GM18526 (cell line): ENCODE data around the gene SYNPO.
A peak's percentile ranks its signal among the peaks of the same experiment; 100 is the strongest.

Source experiments
- POLR2A ChIP-seq: IDR thresholded peaks from 3 replicates; pipeline ENCODE4 v1.6.1; 2011; ENCODE audit not compliant: insufficient read length; ENCODE audit errors: extremely low read depth

Gene SYNPO

GRCh38 chr5:150700594-150701377, 60.3 kb downstream of the SYNPO start, which contains the start of gene RBM22:
Gene RBM22 (minus strand): TSS chr5:150701062. CDS start chr5:150700985, 77 bp downstream.
- TF ChIP-seq POLR2A, result peak; percentile 85

GRCh38 chr5:150703762-150704161, 63.3 kb downstream of the SYNPO start:
- TF ChIP-seq POLR2A, result no peak

- no peak for TF ChIP-seq POLR2A
These were observed 66.4 kb downstream of the SYNPO start for GRCh38 chr5:150706776-150707390.
